Ascending aorta (tissue), 2 donors: Measurements from ENCODE around the gene ZNF322. TPM values are rescaled to one million over a fixed set of nuclear protein-coding genes. Genes with fewer than 3 reads are reported as not detected.

Experiments
- DNase-seq, 2 donors: peaks; one replicate each; pipeline ENCODE4 v3.0.0-alpha.2; 2019; ENCODE audit warnings: low spot score in 2 of 2
- H3K27ac ChIP-seq, 2 donors: fragments of 200-600 bp; sonication (generic); one replicate each; pipeline ENCODE4 v1.5.1; 2016 to 2017; ENCODE audit warnings: mild to moderate bottlenecking in 1 of 2
- H3K27me3 ChIP-seq: fragments of 200-600 bp; sonication (generic); one replicate; pipeline ENCODE4 v1.5.1; 2017
- H3K36me3 ChIP-seq, 2 donors: fragments of 200-600 bp; sonication (generic); one replicate each; pipeline ENCODE4 v1.5.1; 2016
- H3K4me1 ChIP-seq, 2 donors: fragments of 200-600 bp; sonication (generic); one replicate each; pipeline ENCODE4 v1.5.1; 2016 to 2017; ENCODE audit warnings: mild to moderate bottlenecking in 1 of 2
- H3K4me3 ChIP-seq, 2 donors: fragments of 200-600 bp; sonication (generic); one replicate each; pipeline ENCODE4 v1.5.1; 2016 to 2017; ENCODE audit warnings: mild to moderate bottlenecking in 1 of 2
- H3K9me3 ChIP-seq, 2 donors: fragments of 200-600 bp; sonication (generic); one replicate each; pipeline ENCODE4 v1.5.1; 2016
- intact Hi-C: fragments of 100-400 bp; cut with DNase I; formaldehyde crosslinking; loops from one replicate; pipeline ENCODE4 v1.15.1; 2023
- total RNA-seq: library from RNA; depleted of rRNA; stranded (reverse); fragments of >200 nt; gene quantifications from one replicate; pipeline ENCODE4 v1.1.0, GENCODE V29; 2016
- TF ChIP-seq, protein P1 (sequence below), 3 experiments: fragments of 200-600 bp in 2 of 3; fragments of 450-650 bp in 1 of 3; sonication (generic) in 2 of 3; IDR thresholded peaks; one replicate each; pipeline ENCODE4 v1.5.1; 2016 to 2019; ENCODE audit warnings: antibody characterized with exemption in 3 of 3, mild to moderate bottlenecking in 1 of 3, moderate library complexity in 1 of 3

Gene ZNF322
- total RNA-seq, 1 donor from 2014 or later, result 12.3 TPM

DNA sequence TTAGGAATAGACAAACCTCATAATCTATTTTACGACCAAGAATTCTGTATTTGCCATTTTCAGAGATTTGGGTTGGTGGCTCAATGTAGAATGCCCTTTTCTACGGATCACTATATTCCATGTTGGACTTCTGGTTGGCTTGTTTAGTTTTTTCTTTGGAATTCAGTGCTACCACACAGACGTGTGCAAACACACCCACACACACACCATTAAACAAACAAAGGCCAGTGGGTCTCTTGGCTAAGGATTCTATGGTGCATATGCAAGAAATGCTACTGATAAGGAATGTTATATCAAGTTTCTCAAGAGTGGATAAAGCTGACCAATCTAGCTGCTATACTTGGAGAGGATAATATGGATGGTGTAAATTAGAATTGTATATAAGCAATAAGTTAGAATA lies 54.7 kb downstream of the ZNF322 start:
- no peak overlapping the region for H3K4me3 ChIP-seq
- H3K27me3 ChIP-seq, result no peaks in the 10 kb centered on the region
- TF ChIP-seq, protein P1, sequence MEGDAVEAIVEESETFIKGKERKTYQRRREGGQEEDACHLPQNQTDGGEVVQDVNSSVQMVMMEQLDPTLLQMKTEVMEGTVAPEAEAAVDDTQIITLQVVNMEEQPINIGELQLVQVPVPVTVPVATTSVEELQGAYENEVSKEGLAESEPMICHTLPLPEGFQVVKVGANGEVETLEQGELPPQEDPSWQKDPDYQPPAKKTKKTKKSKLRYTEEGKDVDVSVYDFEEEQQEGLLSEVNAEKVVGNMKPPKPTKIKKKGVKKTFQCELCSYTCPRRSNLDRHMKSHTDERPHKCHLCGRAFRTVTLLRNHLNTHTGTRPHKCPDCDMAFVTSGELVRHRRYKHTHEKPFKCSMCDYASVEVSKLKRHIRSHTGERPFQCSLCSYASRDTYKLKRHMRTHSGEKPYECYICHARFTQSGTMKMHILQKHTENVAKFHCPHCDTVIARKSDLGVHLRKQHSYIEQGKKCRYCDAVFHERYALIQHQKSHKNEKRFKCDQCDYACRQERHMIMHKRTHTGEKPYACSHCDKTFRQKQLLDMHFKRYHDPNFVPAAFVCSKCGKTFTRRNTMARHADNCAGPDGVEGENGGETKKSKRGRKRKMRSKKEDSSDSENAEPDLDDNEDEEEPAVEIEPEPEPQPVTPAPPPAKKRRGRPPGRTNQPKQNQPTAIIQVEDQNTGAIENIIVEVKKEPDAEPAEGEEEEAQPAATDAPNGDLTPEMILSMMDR (IDR thresholded peaks at IDR 0.05), result no peak
- no peak overlapping the region for H3K27ac ChIP-seq
- no peaks in the 10 kb centered on the region for H3K4me1 ChIP-seq
- peaks cover 1 to 2% of the 10 kb centered on the region in 2 donors for H3K36me3 ChIP-seq
- DNase-seq, result no peak
- intact Hi-C loops, result no loop called here
- H3K9me3 ChIP-seq, result no peaks in the 10 kb centered on the region

DNA sequence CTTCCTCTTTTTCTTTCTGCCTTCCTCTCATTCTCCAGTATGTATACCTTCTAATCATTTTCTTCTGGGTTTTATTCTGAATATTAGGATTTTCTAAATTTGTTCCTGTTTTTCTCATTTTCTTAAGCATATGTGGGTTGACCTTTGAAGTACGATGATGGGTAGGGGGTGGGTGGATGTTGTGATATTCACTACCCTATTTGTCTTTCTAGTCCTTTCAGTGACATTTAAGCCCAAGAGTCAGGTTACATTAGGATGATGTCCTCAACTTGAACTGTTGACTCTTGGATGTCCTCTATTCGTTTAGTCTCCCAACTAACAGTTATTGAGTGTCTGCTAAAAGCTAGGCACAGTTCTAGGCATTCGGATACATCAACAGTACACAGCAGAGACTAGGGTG lies 55.5 kb downstream of the ZNF322 start:
- H3K4me1 ChIP-seq, result no peaks in the 10 kb centered on the region
- no peak overlapping the region for H3K4me3 ChIP-seq
- H3K9me3 ChIP-seq, result no peaks in the 10 kb centered on the region
- TF ChIP-seq, protein P1 (IDR thresholded peaks at IDR 0.05), result no peak
- intact Hi-C loops, result no loop called here
- H3K27ac ChIP-seq, result no peak overlapping the region
- H3K36me3 ChIP-seq, result peaks cover 9 to 10% of the 10 kb centered on the region in 2 donors
- no peak for DNase-seq
- no peaks in the 10 kb centered on the region for H3K27me3 ChIP-seq

DNA sequence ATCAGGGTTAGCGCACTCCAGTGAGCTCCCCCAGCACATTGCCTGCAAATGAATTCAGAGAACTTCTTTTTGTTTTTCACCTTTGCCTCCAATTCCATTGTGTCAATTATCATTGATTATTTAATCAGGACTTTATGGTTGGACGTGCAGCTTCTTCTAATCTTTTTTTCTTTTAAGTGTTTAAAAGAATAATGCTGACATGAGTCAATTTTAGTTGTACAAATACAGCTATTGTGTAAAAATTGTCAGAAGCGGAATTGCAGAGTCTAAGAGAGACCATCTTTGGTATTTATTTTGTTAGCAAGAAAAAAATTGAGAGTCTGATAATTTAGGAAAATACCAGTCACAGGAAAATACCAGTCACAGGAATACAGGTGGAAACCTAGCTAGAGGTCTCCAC lies 57.3 kb downstream of the ZNF322 start:
- Histone ChIP-seq H3K4me3 (no peak overlapping the region), H3K27ac (no peak overlapping the region), H3K4me1 (peaks cover 4 to 6% of the 10 kb centered on the region in 2 donors), H3K9me3 (no peaks in the 10 kb centered on the region), H3K36me3 (peaks cover 20 to 21% of the 10 kb centered on the region in 2 donors), H3K27me3 (no peaks in the 10 kb centered on the region)
- TF ChIP-seq, protein P1 (IDR thresholded peaks at IDR 0.05), result no peak
- DNase-seq, result no peak
- intact Hi-C loops, result no loop called here

DNA sequence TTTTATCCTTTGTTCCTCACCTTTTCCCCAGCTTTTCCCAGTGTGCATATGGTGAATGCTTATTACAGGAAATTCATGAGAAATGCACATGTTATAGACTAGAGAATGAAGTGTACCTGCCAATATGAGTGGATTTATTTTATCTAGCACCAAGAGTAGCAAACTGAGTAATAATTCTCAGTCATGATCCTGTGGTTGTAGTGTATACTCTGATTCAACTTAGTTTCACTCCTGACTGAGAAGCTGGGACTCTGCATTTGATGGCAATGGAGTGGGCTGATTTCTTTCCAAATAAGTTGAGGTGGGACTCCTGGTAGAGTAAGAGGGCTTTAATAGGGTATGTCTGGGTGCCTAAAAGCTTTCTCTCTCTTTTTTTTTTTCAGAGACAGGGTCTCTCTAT lies 58.8 kb downstream of the ZNF322 start:
- no peak overlapping the region for H3K4me3 ChIP-seq
- no peaks in the 10 kb centered on the region for H3K9me3 ChIP-seq
- no peak for DNase-seq
- peaks cover 20 to 21% of the 10 kb centered on the region in 2 donors for H3K36me3 ChIP-seq
- no peak overlapping the region for H3K27ac ChIP-seq
- H3K4me1 ChIP-seq, result peaks cover 4 to 6% of the 10 kb centered on the region in 2 donors
- TF ChIP-seq, protein P1 (IDR thresholded peaks at IDR 0.05), result no peak
- no peaks in the 10 kb centered on the region for H3K27me3 ChIP-seq
- intact Hi-C loops, result no loop called here

DNA sequence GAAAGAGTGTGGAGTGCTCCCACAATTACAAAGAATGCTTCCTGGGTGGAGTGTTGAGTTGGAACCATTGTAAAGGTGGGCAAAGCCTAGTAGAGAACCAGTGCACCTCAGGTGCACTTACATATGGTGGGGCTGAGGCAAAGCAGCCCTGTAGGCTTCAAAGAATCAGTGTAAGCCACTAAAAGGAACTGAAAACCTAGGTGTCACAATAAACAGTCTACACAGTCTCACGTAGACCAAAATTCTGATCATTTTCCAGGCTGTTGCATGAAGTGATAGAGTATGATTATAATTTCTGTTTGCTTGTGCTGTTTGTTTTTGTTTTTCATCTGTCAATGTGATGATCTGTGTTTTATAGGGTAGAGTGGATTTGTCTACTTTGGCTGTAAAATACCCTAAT lies 60.0 kb downstream of the ZNF322 start:
- peaks cover 4 to 6% of the 10 kb centered on the region in 2 donors for H3K4me1 ChIP-seq
- DNase-seq, result no peak
- H3K27me3 ChIP-seq, result no peaks in the 10 kb centered on the region
- H3K9me3 ChIP-seq, result no peaks in the 10 kb centered on the region
- TF ChIP-seq, protein P1 (IDR thresholded peaks at IDR 0.05), result no peak
- no peak overlapping the region for H3K4me3 ChIP-seq
- no peak overlapping the region for H3K27ac ChIP-seq
- intact Hi-C loops, result loop anchor here (5.0 to 10.0 kb wide), 6 partner anchors 427 to 1265 kb away; partner anchors contain the start of gene ZNF184
- H3K36me3 ChIP-seq, result peaks cover 20 to 21% of the 10 kb centered on the region in 2 donors

DNA sequence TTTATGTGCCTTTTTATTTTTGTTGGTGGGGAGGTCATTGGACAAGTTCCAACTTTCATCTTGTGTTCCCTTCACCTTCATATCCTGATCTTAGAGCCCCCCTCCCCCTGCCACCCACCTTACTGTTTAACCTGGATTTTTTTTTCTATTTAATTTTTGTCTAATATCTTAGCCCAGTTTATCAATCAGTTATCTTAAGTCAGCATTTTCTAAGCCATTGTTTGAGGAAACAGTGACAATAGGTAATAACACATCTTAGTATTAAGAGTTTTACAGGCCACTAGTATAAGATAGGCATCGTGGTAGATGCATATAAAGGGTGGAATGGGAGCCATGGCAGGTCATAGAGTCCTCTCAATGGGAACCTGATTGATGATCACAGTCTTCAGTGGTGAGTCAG lies 60.4 kb downstream of the ZNF322 start:
- DNase-seq, result no peak
- TF ChIP-seq, protein P1 (IDR thresholded peaks at IDR 0.05), result no peak
- Histone ChIP-seq H3K4me1 (peaks cover 4 to 6% of the 10 kb centered on the region in 2 donors), H3K9me3 (no peaks in the 10 kb centered on the region), H3K27ac (no peak overlapping the region), H3K27me3 (no peaks in the 10 kb centered on the region), H3K36me3 (peaks cover 20 to 21% of the 10 kb centered on the region in 2 donors), H3K4me3 (no peak overlapping the region)
- intact Hi-C loops, result loop anchor here (5.0 to 10.0 kb wide), 6 partner anchors 427 to 1266 kb away; partner anchors contain the start of gene ZNF184
